Trophoblast cell (in vitro differentiated cells and primary cell): ENCODE results near the gene PCSK6.

Experiments
- DNase-seq, 2 donors: peaks; one replicate each; pipeline ENCODE4 v3.0.0-alpha.2; 2016
- H2AFZ ChIP-seq: 2 replicates; pipeline ENCODE4 v1.6.1; 2013; ENCODE audit warnings: low read length, moderate library complexity, mild to moderate bottlenecking; ENCODE audit not compliant: insufficient read depth, poor library complexity
- H2AK5ac ChIP-seq: 2 replicates; pipeline ENCODE4 v1.6.1; 2013; ENCODE audit warnings: mild to moderate bottlenecking, low read length
- H2BK120ac ChIP-seq: 2 replicates; pipeline ENCODE4 v1.6.1; 2013; ENCODE audit warnings: low read length, mild to moderate bottlenecking, moderate library complexity; ENCODE audit not compliant: insufficient read depth, poor library complexity
- H2BK12ac ChIP-seq: 2 replicates; pipeline ENCODE4 v1.6.1; 2013; ENCODE audit warnings: mild to moderate bottlenecking, low read length, moderate library complexity
- H2BK5ac ChIP-seq: 2 replicates; pipeline ENCODE4 v1.6.1; 2013; ENCODE audit warnings: low read length, low read depth, moderate library complexity, mild to moderate bottlenecking; ENCODE audit not compliant: poor library complexity
- H3K14ac ChIP-seq: 2 replicates; pipeline ENCODE4 v1.6.1; 2013; ENCODE audit warnings: mild to moderate bottlenecking, low read length
- H3K18ac ChIP-seq: 2 replicates; pipeline ENCODE4 v1.6.1; 2013; ENCODE audit warnings: mild to moderate bottlenecking, low read length
- H3K23ac ChIP-seq: 2 replicates; pipeline ENCODE4 v1.6.1; 2013; ENCODE audit warnings: low read length
- H3K27ac ChIP-seq: 2 replicates; pipeline ENCODE4 v1.5.1; 2013; ENCODE audit warnings: low read depth, mild to moderate bottlenecking, inconsistent platforms, low read length, moderate library complexity
- H3K27me3 ChIP-seq: 2 replicates; pipeline ENCODE4 v1.6.1; 2013; ENCODE audit warnings: inconsistent platforms, mild to moderate bottlenecking, low read length, moderate library complexity; ENCODE audit not compliant: insufficient read depth
- H3K36me3 ChIP-seq, 2 experiments: 1 replicate in 1 of 2; 2 replicates in 1 of 2; pipeline ENCODE4 v1.6.1; 2013; ENCODE audit warnings: low read length in 2 of 2, mild to moderate bottlenecking in 2 of 2, moderate library complexity in 1 of 2; ENCODE audit not compliant: insufficient read depth in 2 of 2, control insufficient read depth in 1 of 2
- H3K4ac ChIP-seq: 2 replicates; pipeline ENCODE4 v1.6.1; 2013; ENCODE audit warnings: low read depth, mild to moderate bottlenecking, low read length, moderate library complexity
- H3K4me1 ChIP-seq, 2 experiments: 1 replicate in 1 of 2; 2 replicates in 1 of 2; pipeline ENCODE4 v1.6.1; 2013; ENCODE audit warnings: low read length in 2 of 2, mild to moderate bottlenecking in 2 of 2, moderate library complexity in 1 of 2; ENCODE audit not compliant: insufficient read depth in 2 of 2, control insufficient read depth in 1 of 2
- H3K4me2 ChIP-seq: 2 replicates; pipeline ENCODE4 v1.6.1; 2013; ENCODE audit warnings: inconsistent platforms, mild to moderate bottlenecking, low read length, moderate library complexity
- H3K4me3 ChIP-seq: 2 replicates; pipeline ENCODE4 v1.5.1; 2013; ENCODE audit warnings: mild to moderate bottlenecking, low read depth, low read length, inconsistent platforms
- H3K79me1 ChIP-seq: one replicate; pipeline ENCODE4 v1.6.1; 2013; ENCODE audit warnings: low read length
- H3K79me2 ChIP-seq: 2 replicates; pipeline ENCODE4 v1.6.1; 2013; ENCODE audit warnings: low read length, mild to moderate bottlenecking; ENCODE audit not compliant: control insufficient read depth, insufficient read depth, poor library complexity
- H3K9ac ChIP-seq: 2 replicates; pipeline ENCODE4 v1.6.1; 2013; ENCODE audit warnings: mild to moderate bottlenecking, low read length
- H3K9me3 ChIP-seq: 2 replicates; pipeline ENCODE4 v1.6.1; 2013; ENCODE audit warnings: low read depth, mild to moderate bottlenecking, control low read depth, inconsistent platforms, low read length; ENCODE audit not compliant: insufficient read depth
- H4K12ac ChIP-seq: 2 replicates; pipeline ENCODE4 v1.6.1; 2013; ENCODE audit warnings: low read depth, mild to moderate bottlenecking, low read length, moderate library complexity
- H4K8ac ChIP-seq: 2 replicates; pipeline ENCODE4 v1.6.1; 2013; ENCODE audit warnings: low read depth, mild to moderate bottlenecking, low read length, moderate library complexity
- H4K91ac ChIP-seq: one replicate; pipeline ENCODE4 v1.6.1; 2013; ENCODE audit warnings: low read depth, mild to moderate bottlenecking, low read length, moderate library complexity
- WGBS: extraction: QIAGEN DNeasy Blood & Tissue Kit; methylation state at CpG from one replicate; pipeline ENCODE4 v1.1.7; 2013; ENCODE audit warnings: missing lambda C conversion rate; ENCODE audit not compliant: insufficient read length, insufficient coverage; ENCODE audit errors: extremely low coverage; 5-methylcytosine and 5-hydroxymethylcytosine counted together

PCSK6 gene

DNA sequence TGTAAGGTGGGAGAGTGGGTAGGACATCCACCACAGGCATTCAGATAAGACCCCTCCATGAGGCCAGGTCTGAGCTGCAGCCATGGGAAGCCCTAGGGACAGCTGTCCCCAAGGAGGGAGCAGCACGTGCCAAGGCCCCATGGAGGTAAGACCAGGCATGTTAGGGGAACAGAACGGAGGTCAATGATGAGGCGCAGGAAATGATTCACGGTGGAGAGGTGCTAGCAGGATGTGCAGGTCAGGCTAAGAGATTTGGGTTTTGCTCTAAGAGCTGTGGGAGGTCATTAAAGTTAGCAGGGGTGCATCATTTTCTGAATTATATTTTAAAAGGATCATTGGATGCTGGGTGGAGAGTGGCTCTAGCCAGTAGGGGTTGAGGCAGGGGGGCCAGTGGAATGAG, 128.1 kb downstream of the PCSK6 start:
- no CpG with 5 or more reads among the region's 4 CpGs for WGBS
- H2BK120ac ChIP-seq: no peak overlapping the region
- no peak overlapping the region for H2BK12ac ChIP-seq
- no peaks in the 10 kb centered on the region for H3K79me2 ChIP-seq
- H2AFZ ChIP-seq: no peak overlapping the region
- no peak overlapping the region for H3K4me2 ChIP-seq
- H3K4ac ChIP-seq: no peak overlapping the region
- peaks cover 3% of the 10 kb centered on the region for H3K9me3 ChIP-seq
- H3K36me3 ChIP-seq: no peaks in the 10 kb centered on the region
- no peak overlapping the region for H3K27ac ChIP-seq
- H2BK5ac ChIP-seq: no peak overlapping the region
- H4K91ac ChIP-seq: no peak overlapping the region
- no peak overlapping the region for H3K23ac ChIP-seq
- no peak overlapping the region for H4K12ac ChIP-seq
- H3K4me1 ChIP-seq: peaks cover 12 to 14% of the 10 kb centered on the region in 2 experiments
- no peak overlapping the region for H3K18ac ChIP-seq
- H3K14ac ChIP-seq: no peak overlapping the region
- no peak overlapping the region for H2AK5ac ChIP-seq
- no peaks in the 10 kb centered on the region for H3K79me1 ChIP-seq
- H4K8ac ChIP-seq: no peak overlapping the region
- no peak overlapping the region for H3K4me3 ChIP-seq
- no peak overlapping the region for H3K9ac ChIP-seq
- no peak for DNase-seq
- no peaks in the 10 kb centered on the region for H3K27me3 ChIP-seq

DNA sequence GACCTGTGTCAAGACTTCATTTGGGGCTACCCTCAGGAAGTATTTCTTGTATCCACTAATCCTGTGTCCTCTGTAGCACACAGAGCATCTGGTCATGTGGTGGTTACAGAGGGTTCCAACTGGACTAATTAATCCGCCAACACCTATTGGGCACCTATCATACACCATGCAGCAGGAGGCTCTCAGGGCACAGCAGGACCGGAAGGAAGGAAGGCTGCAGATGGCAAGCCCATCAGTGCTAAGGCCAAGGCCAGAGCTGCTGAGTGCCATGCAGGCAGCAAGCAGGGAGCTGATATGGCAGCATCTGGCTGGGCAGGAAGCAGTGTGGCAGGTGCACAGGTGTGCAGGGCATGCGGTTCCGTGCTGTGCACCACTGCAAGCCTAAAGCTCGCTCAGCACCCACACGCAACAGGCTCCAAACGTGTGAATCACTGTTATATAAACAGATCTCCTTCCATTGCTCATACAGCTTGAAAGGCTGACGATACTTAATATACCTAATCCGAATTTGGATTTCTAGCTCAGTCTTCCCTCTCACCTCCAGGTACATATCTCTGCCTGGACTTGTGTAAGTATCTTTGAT, 130.1 kb downstream of the PCSK6 start:
- Histone ChIP-seq H3K79me2 (no peaks in the 10 kb centered on the region), H3K27ac (no peak overlapping the region), H3K23ac (no peak overlapping the region), H4K12ac (no peak overlapping the region), H3K14ac (no peak overlapping the region), H3K9me3 (peaks cover 4% of the 10 kb centered on the region), H3K9ac (no peak overlapping the region), H3K4me3 (no peak overlapping the region), H2BK120ac (no peak overlapping the region), H3K4ac (no peak overlapping the region), H4K91ac (no peak overlapping the region), H3K36me3 (no peaks in the 10 kb centered on the region), H2AFZ (no peak overlapping the region), H4K8ac (no peak overlapping the region), H3K4me2 (no peak overlapping the region), H3K27me3 (no peaks in the 10 kb centered on the region), H3K79me1 (no peaks in the 10 kb centered on the region), H2BK12ac (no peak overlapping the region), H3K18ac (no peak overlapping the region), H3K4me1 (peaks cover 12 to 14% of the 10 kb centered on the region in 2 experiments), H2BK5ac (no peak overlapping the region), H2AK5ac (no peak overlapping the region)
- no CpG with 5 or more reads among the region's 9 CpGs for WGBS
- DNase-seq: no peak

DNA sequence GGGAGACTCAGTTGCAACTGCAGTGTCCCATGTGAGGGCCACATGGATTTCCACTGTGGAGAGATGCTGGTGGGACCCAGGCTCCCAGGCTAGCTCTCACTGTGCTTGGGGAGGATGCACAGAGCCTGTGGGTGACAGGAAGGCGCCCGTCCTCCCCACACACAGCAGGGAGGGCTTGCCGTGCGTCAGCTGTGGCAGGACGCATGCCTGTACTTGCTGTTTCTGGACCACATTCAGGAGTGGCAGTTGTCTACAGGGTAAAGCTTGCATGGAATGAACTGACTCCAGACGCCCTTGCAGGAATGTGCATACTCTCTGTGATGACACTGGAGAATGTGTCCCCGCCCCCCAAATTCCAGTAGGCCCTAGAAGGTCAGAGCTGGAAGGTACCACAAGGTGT, 130.6 kb downstream of the PCSK6 start:
- H3K4me2 ChIP-seq: no peak overlapping the region
- no peak overlapping the region for H3K23ac ChIP-seq
- WGBS: no CpG with 5 or more reads among the region's 7 CpGs
- no peaks in the 10 kb centered on the region for H3K79me2 ChIP-seq
- H3K27ac ChIP-seq: no peak overlapping the region
- no peak overlapping the region for H3K9ac ChIP-seq
- H3K79me1 ChIP-seq: no peaks in the 10 kb centered on the region
- no peak overlapping the region for H3K4me3 ChIP-seq
- H2BK120ac ChIP-seq: no peak overlapping the region
- H4K8ac ChIP-seq: no peak overlapping the region
- no peaks in the 10 kb centered on the region for H3K36me3 ChIP-seq
- H2AFZ ChIP-seq: no peak overlapping the region
- peaks cover 4% of the 10 kb centered on the region for H3K9me3 ChIP-seq
- H2AK5ac ChIP-seq: no peak overlapping the region
- H3K18ac ChIP-seq: no peak overlapping the region
- no peak overlapping the region for H2BK5ac ChIP-seq
- H3K27me3 ChIP-seq: no peaks in the 10 kb centered on the region
- peak; percentile 15 to 45 for DNase-seq
- H3K4ac ChIP-seq: no peak overlapping the region
- H3K4me1 ChIP-seq: peaks cover 12 to 14% of the 10 kb centered on the region in 2 experiments
- no peak overlapping the region for H4K12ac ChIP-seq
- no peak overlapping the region for H3K14ac ChIP-seq
- no peak overlapping the region for H4K91ac ChIP-seq
- H2BK12ac ChIP-seq: no peak overlapping the region

DNA sequence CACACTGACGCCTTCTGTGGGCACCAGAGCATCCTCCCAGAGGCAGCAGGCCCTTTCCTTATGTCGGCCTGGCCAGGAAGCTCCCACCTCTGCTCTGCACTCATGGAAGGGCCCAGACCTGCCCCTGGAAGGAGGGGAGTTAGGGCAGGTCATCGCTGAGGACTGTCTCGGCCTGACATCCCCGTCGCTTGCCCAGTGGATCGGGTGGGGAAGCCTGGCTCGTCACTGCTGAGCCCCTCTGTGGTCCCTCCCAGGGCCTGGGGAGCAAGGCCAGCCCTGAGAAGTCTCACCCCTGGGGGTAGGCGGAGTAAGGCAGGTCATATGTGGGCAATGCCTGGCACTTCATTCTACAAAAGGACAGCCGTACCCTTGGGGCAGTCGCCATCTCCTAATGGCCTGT, 131.6 kb downstream of the PCSK6 start:
- H3K4me2 ChIP-seq: no peak overlapping the region
- no peak overlapping the region for H3K23ac ChIP-seq
- no CpG with 5 or more reads among the region's 11 CpGs for WGBS
- no peaks in the 10 kb centered on the region for H3K36me3 ChIP-seq
- H2BK5ac ChIP-seq: no peak overlapping the region
- H2AK5ac ChIP-seq: no peak overlapping the region
- H3K79me2 ChIP-seq: no peaks in the 10 kb centered on the region
- no peak overlapping the region for H4K12ac ChIP-seq
- no peak overlapping the region for H3K18ac ChIP-seq
- H3K9me3 ChIP-seq: peaks cover 4% of the 10 kb centered on the region
- no peak overlapping the region for H2BK120ac ChIP-seq
- H4K91ac ChIP-seq: no peak overlapping the region
- no peak for DNase-seq
- no peak overlapping the region for H3K27ac ChIP-seq
- peaks cover 12 to 14% of the 10 kb centered on the region in 2 experiments for H3K4me1 ChIP-seq
- H3K9ac ChIP-seq: no peak overlapping the region
- no peak overlapping the region for H4K8ac ChIP-seq
- H3K79me1 ChIP-seq: no peaks in the 10 kb centered on the region
- H2BK12ac ChIP-seq: no peak overlapping the region
- no peak overlapping the region for H2AFZ ChIP-seq
- no peak overlapping the region for H3K4ac ChIP-seq
- no peak overlapping the region for H3K4me3 ChIP-seq
- no peak overlapping the region for H3K14ac ChIP-seq
- no peaks in the 10 kb centered on the region for H3K27me3 ChIP-seq
